ENCODE results near the gene SPPL2B. TPM values are rescaled to one million over a fixed set of nuclear protein-coding genes. Genes with fewer than 3 reads are reported as not detected.
A peak's percentile ranks its signal among the peaks of the same experiment; 100 is the strongest.

SPPL2B gene
- total RNA-seq, 4 donors from 2014 or later, result 18.1 to 27.7 (median 23.2) TPM

GRCh38 chr19:2332341-2333026, 4.0 kb downstream of the SPPL2B start:
- Histone ChIP-seq H3K4me1 (peaks cover 48 to 53% of the 10 kb centered on the region in 2 donors), H3K27ac (peak overlapping the region; percentile 81 to 96 (median 91)), H3K36me3 (no peaks in the 10 kb centered on the region), H3K9me3 (no peaks in the 10 kb centered on the region), H3K4me3 (peak overlapping the region in 1 of 4 donors; percentile 32), H3K27me3 (no peaks in the 10 kb centered on the region)
- peak in 1 of 2 donors; percentile 8 for ATAC-seq
- TF ChIP-seq POLR2A (IDR thresholded peaks at IDR 0.05) (no peak), CTCF (IDR thresholded peaks at IDR 0.05 in 4 of 5, conservative IDR thresholded peaks at IDR 0.05 in 1 of 5) (no peak)
- peak in 1 of 2 donors; percentile 52 for DNase-seq
- in situ Hi-C loops (cut with MboI; ENCODE audit: low sequenced_read_pairs in 4 of 4) (no loop called here), intact Hi-C loops (cut with DNase I; ENCODE audit: low total_unique reads) (loop anchor here (5.0 kb wide), 1 partner anchor 115 kb away; no protein-coding TSS in a partner anchor)

GRCh38 chr19:2333027-2333806, 4.7 kb downstream of the SPPL2B start:
- peak overlapping the region; percentile 81 to 96 (median 91) for H3K27ac ChIP-seq
- H3K4me1 ChIP-seq, result peaks cover 44 to 48% of the 10 kb centered on the region in 2 donors
- ATAC-seq (no peak), DNase-seq (peak in 1 of 2 donors; percentile 89)
- no peaks in the 10 kb centered on the region for H3K27me3 ChIP-seq
- H3K36me3 ChIP-seq, result no peaks in the 10 kb centered on the region
- H3K4me3 ChIP-seq, result no peak overlapping the region
- H3K9me3 ChIP-seq, result no peaks in the 10 kb centered on the region
- in situ Hi-C loops (cut with MboI; ENCODE audit: low sequenced_read_pairs in 4 of 4) (no loop called here), intact Hi-C loops (cut with DNase I; ENCODE audit: low total_unique reads) (loop anchor here (5.0 kb wide), 1 partner anchor 114 kb away; no protein-coding TSS in a partner anchor)
- no peak for TF ChIP-seq CTCF (IDR thresholded peaks at IDR 0.05 in 4 of 5, conservative IDR thresholded peaks at IDR 0.05 in 1 of 5)
- no peak for TF ChIP-seq POLR2A (IDR thresholded peaks at IDR 0.05)

- ATAC-seq (no peak), DNase-seq (no peak)
- Histone ChIP-seq H3K27ac (peak overlapping the region; percentile 48 to 96 (median 79)), H3K9me3 (no peaks in the 10 kb centered on the region), H3K36me3 (peaks cover 0 to 2% of the 10 kb centered on the region in 2 donors), H3K4me3 (no peak overlapping the region), H3K27me3 (no peaks in the 10 kb centered on the region), H3K4me1 (peaks cover 44 to 48% of the 10 kb centered on the region in 2 donors)
- in situ Hi-C loops (cut with MboI; ENCODE audit: low sequenced_read_pairs in 4 of 4) (no loop called here), intact Hi-C loops (cut with DNase I; ENCODE audit: low total_unique reads) (loop anchor here (5.0 kb wide), 1 partner anchor 113 kb away; no protein-coding TSS in a partner anchor)
- TF ChIP-seq CTCF (IDR thresholded peaks at IDR 0.05 in 4 of 5, conservative IDR thresholded peaks at IDR 0.05 in 1 of 5), result no peak
Measured at GRCh38 chr19:2333807-2334211, 5.3 kb downstream of the SPPL2B start.

GRCh38 chr19:2334426-2334825, 5.9 kb downstream of the SPPL2B start:
- peaks cover 40 to 43% of the 10 kb centered on the region in 2 donors for H3K4me1 ChIP-seq
- intact Hi-C loops (cut with DNase I; ENCODE audit: low total_unique reads) (loop anchor here (5.0 kb wide), 1 partner anchor 113 kb away; no protein-coding TSS in a partner anchor), in situ Hi-C loops (cut with MboI; ENCODE audit: low sequenced_read_pairs in 4 of 4) (no loop called here)
- no peaks in the 10 kb centered on the region for H3K27me3 ChIP-seq
- no peaks in the 10 kb centered on the region for H3K9me3 ChIP-seq
- DNase-seq (no peak), ATAC-seq (no peak)
- no peak for TF ChIP-seq CTCF (IDR thresholded peaks at IDR 0.05 in 4 of 5, conservative IDR thresholded peaks at IDR 0.05 in 1 of 5)
- TF ChIP-seq POLR2A (IDR thresholded peaks at IDR 0.05), result no peak
- H3K36me3 ChIP-seq, result peaks cover 0 to 7% of the 10 kb centered on the region in 2 donors
- peak overlapping the region in 1 of 4 donors; percentile 90 for H3K27ac ChIP-seq
- H3K4me3 ChIP-seq, result no peak overlapping the region
